HUES64 (cell line): Measurements from ENCODE around the gene BICDL1.

Experiments used
- H3K27ac ChIP-seq: 2 replicates; pipeline ENCODE4 v1.7.0; 2013; ENCODE audit warnings: low read depth, low read length, inconsistent platforms
- H3K27me3 ChIP-seq: 2 replicates; pipeline ENCODE4 v1.6.1; 2013; ENCODE audit warnings: mild to moderate bottlenecking, low read length; ENCODE audit not compliant: insufficient read depth
- H3K36me3 ChIP-seq: 2 replicates; pipeline ENCODE4 v1.6.1; 2013; ENCODE audit warnings: mild to moderate bottlenecking, low read length; ENCODE audit not compliant: insufficient read depth
- H3K4me1 ChIP-seq: 2 replicates; pipeline ENCODE4 v1.6.1; 2013; ENCODE audit warnings: mild to moderate bottlenecking, low read length, moderate library complexity; ENCODE audit not compliant: insufficient read depth
- H3K4me3 ChIP-seq: 2 replicates; pipeline ENCODE4 v1.5.1; 2013; ENCODE audit warnings: mild to moderate bottlenecking, low read length, moderate library complexity
- H3K9ac ChIP-seq: 2 replicates; pipeline ENCODE4 v1.6.1; 2013; ENCODE audit warnings: mild to moderate bottlenecking, low read depth, low read length
- H3K9me3 ChIP-seq: 2 replicates; pipeline ENCODE4 v1.6.1; 2013; ENCODE audit warnings: low read depth, low read length; ENCODE audit not compliant: insufficient read depth
- WGBS: fragments of 150-250, 120-280 bp; methylation state at CpG from one replicate; pipeline ENCODE4 v1.1.7; 2013; ENCODE audit warnings: missing lambda C conversion rate; 5-methylcytosine and 5-hydroxymethylcytosine counted together

The BICDL1 gene

DNA sequence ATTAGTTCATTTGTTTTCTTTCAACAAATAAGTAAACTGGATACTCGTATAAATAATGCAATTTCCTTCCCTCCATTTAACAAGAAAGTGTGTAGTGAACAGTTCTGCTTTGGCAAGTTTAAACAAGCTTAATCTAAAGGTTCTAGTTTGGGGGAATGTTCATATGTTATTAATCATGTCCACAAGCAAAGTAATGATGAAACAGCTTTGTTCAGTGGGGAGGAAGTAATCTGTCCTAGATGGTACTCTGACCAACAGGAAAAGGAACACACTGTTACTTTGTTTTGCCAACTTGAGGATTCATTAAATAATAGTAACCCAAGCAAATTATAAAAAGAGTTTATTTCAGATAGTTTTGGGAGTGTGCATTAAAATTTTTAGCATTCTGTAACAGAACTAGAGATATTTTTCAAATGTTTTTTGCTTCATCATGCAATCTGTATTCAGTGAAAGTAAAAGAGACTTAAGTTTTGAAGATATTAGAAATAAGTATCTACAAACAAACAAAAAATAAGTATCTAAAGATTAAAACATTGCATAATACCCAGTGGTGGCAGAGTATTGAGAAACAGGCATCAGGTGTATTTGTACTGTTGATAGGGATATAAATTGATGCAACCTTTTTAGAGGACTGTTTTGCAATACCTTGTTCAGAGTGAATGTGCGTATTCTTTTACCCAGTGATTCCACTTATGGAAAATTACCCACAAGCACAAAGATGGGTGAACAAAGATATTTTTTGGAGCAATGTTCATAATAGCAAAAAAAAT is 66.4 kb downstream of the BICDL1 start:
- Histone ChIP-seq H3K27ac (no peak overlapping the region), H3K9me3 (no peaks in the 10 kb centered on the region), H3K9ac (no peak overlapping the region), H3K27me3 (no peaks in the 10 kb centered on the region), H3K4me1 (no peaks in the 10 kb centered on the region), H3K36me3 (no peaks in the 10 kb centered on the region), H3K4me3 (no peak overlapping the region)
- no CpG with 5 or more reads among the region's 2 CpGs for WGBS

DNA sequence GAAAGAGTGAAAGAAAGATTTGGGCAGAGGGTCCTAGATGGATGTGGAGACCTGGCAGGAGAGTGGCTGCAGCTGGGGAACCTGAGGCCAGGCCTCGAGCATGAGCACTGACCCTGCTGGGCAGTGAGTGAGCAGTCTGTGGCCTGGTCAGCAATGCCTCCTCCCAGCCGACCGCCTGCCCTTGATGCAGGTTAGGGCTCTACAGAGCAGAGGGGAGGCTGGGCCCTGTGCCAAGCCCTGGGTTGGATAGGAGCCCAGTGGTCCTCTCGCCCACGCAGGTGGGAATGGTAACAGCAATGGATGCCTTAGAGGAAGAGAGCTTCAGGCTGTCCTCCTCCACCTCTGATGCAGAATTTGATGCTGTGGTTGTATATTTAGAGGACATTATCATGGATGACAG is 67.7 kb downstream of the BICDL1 start:
- H3K27me3 ChIP-seq: no peaks in the 10 kb centered on the region
- no peaks in the 10 kb centered on the region for H3K36me3 ChIP-seq
- no peak overlapping the region for H3K4me3 ChIP-seq
- no peak overlapping the region for H3K9ac ChIP-seq
- 96% methylated on average over 5 of the region's 5 CpGs for WGBS
- H3K4me1 ChIP-seq: no peaks in the 10 kb centered on the region
- H3K27ac ChIP-seq: no peak overlapping the region
- H3K9me3 ChIP-seq: no peaks in the 10 kb centered on the region

DNA sequence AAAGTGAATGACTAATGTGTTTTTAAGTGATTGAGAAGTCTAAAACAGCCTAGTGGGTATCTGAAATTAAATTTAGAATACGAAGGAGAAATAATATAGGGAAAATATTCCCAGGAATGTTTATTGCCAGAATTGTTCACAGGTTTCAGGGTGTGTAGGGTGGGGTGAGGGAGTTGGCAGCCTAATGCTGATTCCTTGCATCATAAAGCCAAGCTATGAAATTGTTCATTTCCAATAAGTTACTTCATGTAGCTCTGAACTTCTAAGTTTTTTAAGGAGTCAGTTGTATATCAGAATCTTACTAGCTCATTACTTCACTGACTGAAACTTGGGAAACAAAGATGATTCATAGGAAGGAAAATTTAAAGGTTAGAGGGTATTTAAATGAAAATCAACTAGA is 71.2 kb downstream of the BICDL1 start:
- 92% methylated on average over 1 of the region's 1 CpG for WGBS
- H3K9ac ChIP-seq: no peak overlapping the region
- H3K27me3 ChIP-seq: no peaks in the 10 kb centered on the region
- H3K27ac ChIP-seq: no peak overlapping the region
- no peaks in the 10 kb centered on the region for H3K9me3 ChIP-seq
- peaks cover 8% of the 10 kb centered on the region; the same call in 1 of the 2 replicates for H3K4me1 ChIP-seq
- H3K36me3 ChIP-seq: no peaks in the 10 kb centered on the region
- no peak overlapping the region for H3K4me3 ChIP-seq

DNA sequence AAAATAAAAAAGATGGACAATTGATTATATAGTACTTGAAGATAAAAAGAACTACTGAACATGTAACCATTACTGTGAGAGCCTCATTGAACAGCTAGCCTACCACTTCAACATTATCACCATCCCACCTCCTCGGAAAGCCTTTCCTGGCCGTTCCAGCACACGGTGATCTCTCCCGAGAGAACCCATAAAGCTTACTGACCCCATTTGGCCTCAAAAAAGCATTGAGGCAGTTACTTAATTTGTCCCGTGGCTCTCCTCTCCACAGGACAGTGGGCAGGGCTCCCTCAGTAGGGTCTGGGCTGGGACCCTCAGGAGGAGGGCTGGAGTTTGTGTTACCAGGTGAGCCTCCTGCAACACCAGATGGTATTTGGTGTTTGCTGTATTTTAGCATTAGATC is 71.7 kb downstream of the BICDL1 start:
- H3K9me3 ChIP-seq: no peaks in the 10 kb centered on the region
- H3K36me3 ChIP-seq: no peaks in the 10 kb centered on the region
- no peaks in the 10 kb centered on the region for H3K27me3 ChIP-seq
- H3K4me1 ChIP-seq: peaks cover 8% of the 10 kb centered on the region; the same call in 1 of the 2 replicates
- no peak overlapping the region for H3K4me3 ChIP-seq
- no peak overlapping the region for H3K27ac ChIP-seq
- H3K9ac ChIP-seq: no peak overlapping the region
- 93% methylated on average over 5 of the region's 5 CpGs for WGBS

- Histone ChIP-seq H3K9ac (no peak overlapping the region), H3K4me3 (no peak overlapping the region), H3K36me3 (no peaks in the 10 kb centered on the region), H3K9me3 (no peaks in the 10 kb centered on the region), H3K4me1 (peaks cover 8% of the 10 kb centered on the region; the same call in 1 of the 2 replicates), H3K27me3 (no peaks in the 10 kb centered on the region), H3K27ac (no peak overlapping the region)
- WGBS: 88% methylated on average over 10 of the region's 10 CpGs
These were observed 72.7 kb downstream of the BICDL1 start for GRCh38 chr12:120061575-120062214.

DNA sequence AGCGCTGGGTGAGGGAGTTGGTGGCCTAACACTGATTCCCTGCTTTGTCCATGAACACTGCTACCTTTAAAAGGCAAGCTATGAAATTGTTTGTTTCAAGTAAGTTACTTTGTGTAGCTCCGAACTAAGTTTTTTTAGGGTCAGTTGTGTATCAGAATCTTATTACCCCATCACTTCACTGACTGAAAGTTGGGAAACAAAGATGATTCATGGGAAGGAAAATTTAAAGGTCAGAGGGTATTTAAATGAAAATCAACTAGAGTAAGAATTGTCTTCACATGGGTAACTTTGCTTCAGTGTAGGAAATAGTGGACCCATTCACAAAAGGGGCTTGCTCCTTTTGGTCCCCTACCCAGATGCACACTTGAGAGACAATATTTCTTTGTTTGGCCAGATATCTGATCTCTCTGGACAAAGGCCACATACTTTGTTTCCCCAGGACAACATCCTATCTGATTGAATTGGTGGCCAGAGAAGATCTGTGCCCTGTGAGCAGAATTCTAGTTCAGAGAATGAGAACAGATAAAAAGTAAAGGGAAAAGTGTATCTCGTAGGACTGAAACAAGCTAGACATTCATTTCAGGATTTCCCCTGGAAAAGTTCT is 74.0 kb downstream of the BICDL1 start:
- 98% methylated on average over 2 of the region's 3 CpGs for WGBS
- no peaks in the 10 kb centered on the region for H3K27me3 ChIP-seq
- H3K27ac ChIP-seq: no peak overlapping the region
- H3K36me3 ChIP-seq: no peaks in the 10 kb centered on the region
- H3K4me1 ChIP-seq: peaks cover 8% of the 10 kb centered on the region; the same call in 1 of the 2 replicates
- H3K9me3 ChIP-seq: no peaks in the 10 kb centered on the region
- no peak overlapping the region for H3K9ac ChIP-seq
- H3K4me3 ChIP-seq: no peak overlapping the region

DNA sequence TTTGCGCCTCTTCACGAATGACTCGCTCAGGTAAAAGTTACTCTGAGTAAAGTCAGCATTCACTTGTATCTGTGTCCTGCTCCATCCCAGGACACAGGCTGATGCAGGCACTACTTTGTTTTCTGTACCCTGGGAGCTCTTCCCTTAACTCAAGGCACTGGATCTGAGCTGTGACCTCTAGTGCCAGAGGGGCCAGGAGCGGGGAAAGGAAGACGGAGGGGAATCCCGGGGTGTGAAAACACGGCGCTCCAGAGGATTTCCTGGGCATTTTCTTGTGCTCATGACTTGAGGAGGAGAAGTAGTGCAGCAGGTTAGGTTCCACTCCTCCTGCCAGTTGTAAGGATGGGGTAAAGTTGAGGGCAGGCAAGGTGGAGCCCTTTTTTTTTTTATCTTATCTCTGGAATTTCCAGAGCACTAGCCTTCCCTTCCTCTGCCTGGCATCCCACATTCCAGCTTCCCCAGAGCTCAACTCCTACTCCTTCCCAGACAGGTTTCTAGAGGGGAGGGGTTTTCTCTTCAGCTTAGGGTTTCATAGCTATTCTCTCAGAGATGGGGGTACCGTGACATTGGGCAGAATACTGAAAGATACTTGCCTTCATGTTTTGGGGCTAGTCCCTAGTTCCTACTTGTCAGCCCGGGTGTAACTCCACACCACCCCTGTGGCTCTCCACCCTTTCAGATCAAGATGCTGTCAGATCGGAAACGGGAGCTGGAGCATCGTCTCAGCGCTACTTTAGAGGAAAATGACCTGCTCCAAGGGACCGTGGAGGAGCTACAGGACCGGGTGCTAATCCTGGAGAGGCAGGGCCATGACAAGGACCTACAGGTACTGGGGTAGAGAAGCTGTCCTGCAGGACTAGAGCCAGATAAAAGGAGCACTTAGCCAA is 75.3 kb downstream of the BICDL1 start:
- WGBS: 84% methylated on average over 16 of the region's 16 CpGs
- Histone ChIP-seq H3K9me3 (no peaks in the 10 kb centered on the region), H3K36me3 (no peaks in the 10 kb centered on the region), H3K4me3 (no peak overlapping the region), H3K27me3 (no peaks in the 10 kb centered on the region), H3K27ac (no peak overlapping the region), H3K9ac (no peak overlapping the region), H3K4me1 (peaks cover 8% of the 10 kb centered on the region; the same call in 1 of the 2 replicates)

DNA sequence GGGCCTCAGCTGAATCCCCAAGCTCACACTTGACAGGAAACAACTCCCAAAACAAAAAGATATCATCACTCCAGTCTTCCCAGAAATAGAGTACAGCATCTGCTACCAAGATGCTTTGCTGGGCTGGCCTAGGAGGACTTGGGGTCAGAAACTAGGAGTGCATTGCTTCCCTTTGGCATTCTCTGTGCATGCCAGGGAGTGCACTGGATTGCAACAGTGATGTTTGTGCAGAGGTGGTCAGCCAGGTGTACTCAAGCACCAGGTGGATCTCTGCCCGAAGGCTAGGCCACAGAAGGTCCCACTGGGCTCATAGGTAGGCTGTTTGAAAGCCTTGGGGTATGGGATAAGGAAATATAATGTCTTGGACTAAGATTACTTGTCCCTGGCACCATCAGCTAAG is 76.4 kb downstream of the BICDL1 start:
- Histone ChIP-seq H3K4me3 (no peak overlapping the region), H3K27ac (no peak overlapping the region), H3K27me3 (no peaks in the 10 kb centered on the region), H3K9ac (no peak overlapping the region), H3K9me3 (no peaks in the 10 kb centered on the region), H3K36me3 (no peaks in the 10 kb centered on the region), H3K4me1 (peaks cover 8% of the 10 kb centered on the region; the same call in 1 of the 2 replicates)
- WGBS: 89% methylated on average over 1 of the region's 1 CpG

- no peaks in the 10 kb centered on the region for H3K9me3 ChIP-seq
- no peak overlapping the region for H3K9ac ChIP-seq
- H3K4me3 ChIP-seq: no peak overlapping the region
- H3K27me3 ChIP-seq: no peaks in the 10 kb centered on the region
- no peaks in the 10 kb centered on the region for H3K36me3 ChIP-seq
- WGBS: 100% methylated on average over 2 of the region's 2 CpGs
- no peak overlapping the region for H3K27ac ChIP-seq
- peaks cover 8% of the 10 kb centered on the region; the same call in 1 of the 2 replicates for H3K4me1 ChIP-seq
These were observed 77.3 kb downstream of the BICDL1 start for GRCh38 chr12:120066341-120066740.

DNA sequence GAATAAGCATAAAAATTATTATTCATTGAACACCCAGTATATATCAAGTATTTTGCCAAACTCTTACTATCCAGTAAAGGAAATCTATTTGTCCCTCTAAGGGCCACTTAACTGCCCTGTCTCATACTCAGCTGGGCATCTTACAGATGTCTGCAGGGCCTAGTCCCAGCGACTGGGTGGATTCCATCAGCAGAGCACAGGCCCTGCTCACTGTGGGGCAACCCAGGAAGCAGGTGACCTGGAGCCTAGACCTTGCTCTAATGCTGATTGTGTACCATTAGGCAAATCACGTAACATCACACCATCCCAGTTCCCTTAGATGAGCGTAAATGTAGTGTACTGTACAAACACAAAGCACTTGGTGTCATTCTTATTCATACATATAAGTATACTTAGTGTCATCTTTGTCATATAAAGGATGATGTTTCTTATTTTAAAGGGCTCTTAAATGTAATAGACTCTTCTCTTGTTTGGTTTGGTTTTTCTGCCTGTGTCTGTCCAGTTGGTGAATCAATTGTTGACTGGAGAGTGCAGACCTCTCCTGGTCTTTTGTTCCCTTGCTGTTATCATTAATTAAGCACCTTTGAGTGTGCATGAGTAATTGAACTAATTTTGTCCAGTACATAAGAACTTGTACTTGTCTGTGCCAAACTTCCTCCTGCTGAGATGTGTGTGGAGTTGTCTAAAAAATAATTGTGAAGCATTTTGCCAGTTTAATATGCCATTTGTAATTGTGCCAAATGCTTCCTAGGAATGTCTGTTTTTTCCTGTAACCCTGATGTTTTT is 78.2 kb downstream of the BICDL1 start:
- H3K9me3 ChIP-seq: no peaks in the 10 kb centered on the region
- no peak overlapping the region for H3K9ac ChIP-seq
- H3K4me1 ChIP-seq: peaks cover 8% of the 10 kb centered on the region; the same call in 1 of the 2 replicates
- no peaks in the 10 kb centered on the region for H3K27me3 ChIP-seq
- no peak overlapping the region for H3K27ac ChIP-seq
- H3K36me3 ChIP-seq: no peaks in the 10 kb centered on the region
- H3K4me3 ChIP-seq: no peak overlapping the region
- WGBS: 90% methylated on average over 2 of the region's 3 CpGs
